Activated CD8-positive, alpha-beta memory T cell treated with anti-CD3 and anti-CD28 coated beads, Interleukin-2, amount 50 U/mL, for 48 hours (primary cell): ENCODE measurements around the gene KLC1.

ENCODE experiments used
- DNase-seq: peaks from one replicate; pipeline ENCODE4 v3.0.0-alpha.2; 2020

The KLC1 gene

GRCh38 chr14:103738166-103738565 is 109.2 kb downstream of the KLC1 start:
- no peak for DNase-seq

- no peak for DNase-seq
These were observed 109.9 kb downstream of the KLC1 start for GRCh38 chr14:103738701-103739451.

GRCh38 chr14:103739466-103739792 is 110.4 kb downstream of the KLC1 start:
- no peak for DNase-seq

GRCh38 chr14:103739793-103740501 is 110.9 kb downstream of the KLC1 start:
- DNase-seq: no peak

DNA sequence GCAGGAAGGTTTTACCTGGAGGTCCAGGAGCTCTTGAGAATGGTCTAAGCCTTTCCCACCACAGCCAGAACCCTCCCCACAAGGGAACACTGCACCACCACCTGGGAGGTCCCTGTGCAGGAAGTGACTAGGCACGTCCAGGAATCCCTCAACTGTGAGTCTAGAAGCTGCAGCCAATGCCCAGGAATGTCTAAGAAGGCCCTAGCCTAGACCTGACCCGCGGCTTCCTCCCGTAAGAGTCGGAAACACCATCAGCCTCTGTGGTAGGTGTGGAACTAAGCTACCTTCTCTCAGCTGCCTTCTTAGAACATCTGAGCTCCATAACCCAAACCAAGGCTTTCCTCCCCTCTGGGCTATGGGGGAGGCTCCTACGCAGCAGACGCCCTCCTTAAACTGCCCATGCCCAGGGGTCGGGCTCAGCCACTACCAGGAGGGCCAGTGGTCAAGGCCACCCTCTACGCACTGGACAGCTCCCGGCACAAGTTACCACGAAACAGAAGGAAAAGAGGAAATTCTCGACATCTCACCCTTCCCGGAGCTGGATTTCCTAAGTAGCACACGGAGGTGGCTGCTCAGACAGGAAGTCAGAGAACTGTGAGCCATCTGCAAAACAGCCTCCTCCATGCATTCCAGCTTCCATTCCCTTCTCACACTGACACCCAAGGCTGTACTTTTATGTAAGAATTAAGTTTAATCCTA is 112.1 kb downstream of the KLC1 start:
- peak; percentile 39 for DNase-seq

DNA sequence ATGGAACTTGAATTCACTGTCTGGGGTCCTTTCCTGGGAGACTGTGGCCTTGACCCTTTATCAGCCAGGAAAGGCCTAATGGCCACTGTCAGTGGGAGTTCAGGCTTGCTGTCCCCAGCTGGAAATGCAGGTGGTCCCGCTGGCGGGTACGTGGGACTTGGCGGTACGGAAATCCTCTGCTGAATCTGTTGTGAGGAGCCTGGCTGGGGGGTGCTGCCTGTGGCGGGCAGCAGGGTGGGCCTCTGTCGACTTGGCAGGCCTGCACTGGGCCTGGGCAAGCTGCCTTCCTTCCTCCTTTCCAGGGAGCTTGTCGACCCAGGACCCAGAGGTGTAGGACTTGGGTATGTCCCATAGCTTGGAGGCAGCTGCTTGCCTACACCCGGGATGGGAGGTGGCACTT is 112.9 kb downstream of the KLC1 start:
- peak; percentile 35 for DNase-seq

DNA sequence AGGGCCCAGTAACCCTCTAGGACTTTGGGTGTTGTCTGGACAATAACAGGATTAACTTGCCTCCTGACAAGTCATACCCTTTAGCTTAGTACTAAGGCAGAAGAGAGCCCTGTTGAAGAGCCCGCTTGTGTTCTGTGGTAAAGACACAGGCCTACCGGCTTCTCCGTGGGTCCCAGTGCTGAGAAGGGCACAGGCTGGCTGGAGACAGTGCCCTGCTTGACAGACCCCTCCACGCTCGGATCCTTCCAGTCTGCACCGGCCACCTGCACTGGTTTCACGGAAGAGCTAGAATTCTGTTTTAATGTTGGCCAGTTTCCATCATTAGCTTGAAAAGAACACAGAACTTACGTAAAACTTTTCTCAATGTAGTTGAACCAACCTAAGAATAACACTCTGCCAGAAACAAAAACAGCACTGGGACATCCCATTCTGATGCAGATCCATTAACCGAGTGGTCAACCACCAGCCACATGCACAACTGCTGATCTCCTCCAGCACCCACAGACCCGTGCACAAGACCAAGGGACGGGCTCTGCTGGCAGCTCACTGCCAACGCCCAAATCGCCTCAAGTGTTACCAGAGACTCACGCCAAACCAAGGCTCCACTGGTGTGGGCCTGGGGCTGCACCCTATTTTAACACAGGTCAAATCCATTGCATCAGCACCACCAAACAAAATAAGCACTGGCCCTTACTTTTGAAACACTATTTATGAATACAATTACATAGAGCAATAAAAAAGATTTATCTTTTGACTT is 113.7 kb downstream of the KLC1 start:
- peak; percentile 35 for DNase-seq

GRCh38 chr14:103743691-103744090 is 114.7 kb downstream of the KLC1 start:
- peak; percentile 7 for DNase-seq

- peak; percentile 25 for DNase-seq
These were observed 115.8 kb downstream of the KLC1 start for GRCh38 chr14:103744621-103745395.

DNA sequence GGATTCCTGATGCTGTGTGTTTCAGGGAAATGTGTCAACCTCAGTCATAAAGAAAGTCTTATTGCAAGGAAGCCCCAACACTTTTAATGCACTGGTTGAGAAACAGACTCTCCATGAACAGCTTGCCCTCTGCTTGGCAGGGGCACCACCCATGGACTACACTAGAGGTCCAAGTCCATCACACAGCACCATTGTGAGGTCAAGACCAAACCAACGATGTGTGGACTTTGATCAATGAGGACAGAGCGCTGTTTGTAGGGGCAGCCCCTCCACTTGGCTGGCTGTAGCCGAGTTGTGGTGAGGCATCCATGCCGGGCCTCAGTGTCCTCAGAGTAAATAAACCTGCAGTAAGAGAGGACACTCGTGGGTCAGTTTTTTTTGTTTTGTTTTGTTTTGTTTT is 116.4 kb downstream of the KLC1 start:
- DNase-seq: peak; percentile 36

- DNase-seq: peak; percentile 34
These were observed 117.7 kb downstream of the KLC1 start for GRCh38 chr14:103746701-103747100.

GRCh38 chr14:103748534-103748857 is 119.5 kb downstream of the KLC1 start:
- DNase-seq: peak; percentile 72

- no peak for DNase-seq
These were observed 120.4 kb downstream of the KLC1 start for GRCh38 chr14:103749452-103749851.

DNA sequence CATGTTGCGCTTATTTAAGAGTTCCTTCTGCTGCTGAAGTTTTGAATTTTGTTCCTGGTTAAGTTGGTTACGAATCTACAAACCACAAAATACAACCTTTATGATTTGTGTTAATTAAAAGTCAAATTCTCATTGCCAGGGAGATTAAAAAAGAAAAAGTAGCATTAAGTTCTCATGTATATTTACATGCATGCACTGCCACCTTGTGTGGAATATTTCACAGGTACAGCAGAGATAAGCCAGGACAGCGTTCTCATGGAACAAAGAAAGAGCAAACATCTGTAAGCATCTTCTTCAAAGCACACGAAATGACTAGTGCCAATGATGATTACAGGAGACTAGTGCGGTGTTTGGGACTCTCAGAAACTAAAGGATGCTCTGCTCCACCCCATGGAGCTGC is 120.8 kb downstream of the KLC1 start:
- DNase-seq: no peak
